Osteocyte (in vitro differentiated cells): ENCODE data around the gene COG4. TPM values are rescaled to one million over a fixed set of nuclear protein-coding genes. Genes with fewer than 3 reads are reported as not detected.

ENCODE experiments used
- DNase-seq: peaks from one replicate; pipeline ENCODE4 v3.0.0; 2021; ENCODE audit warnings: mixed read lengths; ENCODE audit not compliant: unreplicated experiment; ENCODE audit errors: extremely low spot score
- H3K27ac Mint-ChIP-seq: one replicate; pipeline ENCODE4 v1.8.0; 2021; ENCODE audit warnings: mild to moderate bottlenecking, mixed read lengths; ENCODE audit not compliant: unreplicated experiment
- H3K27me3 Mint-ChIP-seq: one replicate; pipeline ENCODE4 v1.8.0; 2021; ENCODE audit warnings: mixed read lengths; ENCODE audit not compliant: unreplicated experiment
- H3K36me3 Mint-ChIP-seq: one replicate; pipeline ENCODE4 v1.8.0; 2021; ENCODE audit warnings: mixed read lengths; ENCODE audit not compliant: unreplicated experiment
- H3K4me1 Mint-ChIP-seq: one replicate; pipeline ENCODE4 v1.8.0; 2021; ENCODE audit warnings: mixed read lengths; ENCODE audit not compliant: unreplicated experiment
- H3K4me3 Mint-ChIP-seq: one replicate; pipeline ENCODE4 v1.8.0; 2021; ENCODE audit warnings: mild to moderate bottlenecking, moderate library complexity, mixed read lengths; ENCODE audit not compliant: unreplicated experiment
- H3K9me3 Mint-ChIP-seq: one replicate; pipeline ENCODE4 v1.8.0; 2021; ENCODE audit warnings: mixed read lengths; ENCODE audit not compliant: unreplicated experiment
- CTCF ChIP-seq: fragments of 200-600 bp; sonication (generic); IDR thresholded peaks from 2 replicates; pipeline ENCODE4 v1.5.0; 2021; ENCODE audit warnings: antibody characterized with exemption, mild to moderate bottlenecking, moderate library complexity
- total RNA-seq: library from RNA; stranded (reverse); gene quantifications from 2 replicates; pipeline ENCODE4 v1.2.1, GENCODE V29; 2021

COG4 gene
- total RNA-seq, 1 donor from 2014 or later, result 69.9 TPM

- no peak for DNase-seq
- no peaks in the 10 kb centered on the region for H3K27me3 Mint-ChIP-seq
- H3K27ac Mint-ChIP-seq, result peak overlapping the region; percentile 98
- H3K9me3 Mint-ChIP-seq, result no peaks in the 10 kb centered on the region
- peaks cover 10% of the 10 kb centered on the region for H3K36me3 Mint-ChIP-seq
- TF ChIP-seq CTCF, result no peak
- peak overlapping the region; percentile 99 for H3K4me3 Mint-ChIP-seq
- peaks cover 54% of the 10 kb centered on the region for H3K4me1 Mint-ChIP-seq
Measured at GRCh38 chr16:70437582-70438557, 85.5 kb downstream of the COG4 start.

- no peaks in the 10 kb centered on the region for H3K9me3 Mint-ChIP-seq
- peak overlapping the region; percentile 98 for H3K27ac Mint-ChIP-seq
- peaks cover 10% of the 10 kb centered on the region for H3K36me3 Mint-ChIP-seq
- no peak for TF ChIP-seq CTCF
- peaks cover 62% of the 10 kb centered on the region for H3K4me1 Mint-ChIP-seq
- H3K4me3 Mint-ChIP-seq, result peak overlapping the region; percentile 99
- H3K27me3 Mint-ChIP-seq, result no peaks in the 10 kb centered on the region
- DNase-seq, result peak; percentile 87
Measured at GRCh38 chr16:70437017-70437581, 86.3 kb downstream of the COG4 start.

GRCh38 chr16:70434484-70435260, 88.7 kb downstream of the COG4 start:
- Mint-ChIP-seq H3K36me3 (peaks cover 10% of the 10 kb centered on the region), H3K27ac (peak overlapping the region; percentile 93), H3K4me1 (peaks cover 79% of the 10 kb centered on the region), H3K9me3 (no peaks in the 10 kb centered on the region), H3K27me3 (no peaks in the 10 kb centered on the region), H3K4me3 (peak overlapping the region; percentile 14)
- DNase-seq, result no peak
- TF ChIP-seq CTCF, result no peak

- Mint-ChIP-seq H3K4me1 (peaks cover 83% of the 10 kb centered on the region), H3K9me3 (no peaks in the 10 kb centered on the region), H3K27ac (peak overlapping the region; percentile 93), H3K36me3 (peaks cover 10% of the 10 kb centered on the region), H3K4me3 (peak overlapping the region; percentile 45), H3K27me3 (no peaks in the 10 kb centered on the region)
- no peak for DNase-seq
- no peak for TF ChIP-seq CTCF
Measured at GRCh38 chr16:70433458-70434103, 89.8 kb downstream of the COG4 start.
